Lower leg skin (tissue), 3 donors: ENCODE results near the gene BAG3.

Source experiments
- CTCF ChIP-seq, 3 donors: fragments of 450-650 bp; IDR thresholded peaks; one replicate each; pipeline ENCODE4 v1.5.1; 2016; ENCODE audit warnings: antibody characterized with exemption in 3 of 3, mild to moderate bottlenecking in 3 of 3, moderate library complexity in 2 of 3
- POLR2A ChIP-seq, 2 donors: fragments of 450-650 bp; IDR thresholded peaks; one replicate each; pipeline ENCODE4 v1.6.1; 2016 to 2017; ENCODE audit warnings: antibody characterized with exemption in 2 of 2, mild to moderate bottlenecking in 1 of 2, moderate library complexity in 1 of 2

GRCh38 chr10:119650062-119650461, 1.1 kb upstream of the BAG3 start:
- no peak for TF ChIP-seq POLR2A (IDR thresholded peaks at IDR 0.05)
- no peak for TF ChIP-seq CTCF (IDR thresholded peaks at IDR 0.05)
